Activated CD8-positive, alpha-beta memory T cell treated with anti-CD3 and anti-CD28 coated beads, Interleukin-2, amount 50 U/mL, for 48 hours (primary cell): ENCODE data around the gene RPGR.

Source experiments
- DNase-seq: peaks from one replicate; pipeline ENCODE4 v3.0.0-alpha.2; 2020

Gene RPGR

GRCh38 chrX:38327007-38327774 lies at the start of gene RPGR:
TSS of gene RPGR (minus strand) at chrX:38327509. CDS start at chrX:38327367, 142 bp downstream.
- DNase-seq: peak; percentile 90

DNA sequence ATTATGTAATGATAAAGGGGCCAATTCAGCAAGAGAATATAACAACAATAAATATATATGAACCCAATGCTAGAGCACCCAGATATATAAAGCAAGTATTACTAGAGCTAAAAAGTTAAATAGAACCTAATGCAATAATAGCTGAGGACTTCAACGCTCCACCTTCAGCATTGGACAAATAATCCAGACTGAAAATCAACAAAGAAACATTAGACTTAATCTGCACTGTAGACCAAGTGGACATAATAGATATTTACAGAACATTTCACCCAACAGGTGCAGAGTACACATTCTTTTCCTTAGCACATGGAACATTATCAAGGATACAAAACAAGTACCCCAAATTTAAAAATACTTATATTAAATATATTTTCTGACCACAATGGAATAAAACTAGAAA lies 49.4 kb upstream of the RPGR start:
- DNase-seq: no peak

DNA sequence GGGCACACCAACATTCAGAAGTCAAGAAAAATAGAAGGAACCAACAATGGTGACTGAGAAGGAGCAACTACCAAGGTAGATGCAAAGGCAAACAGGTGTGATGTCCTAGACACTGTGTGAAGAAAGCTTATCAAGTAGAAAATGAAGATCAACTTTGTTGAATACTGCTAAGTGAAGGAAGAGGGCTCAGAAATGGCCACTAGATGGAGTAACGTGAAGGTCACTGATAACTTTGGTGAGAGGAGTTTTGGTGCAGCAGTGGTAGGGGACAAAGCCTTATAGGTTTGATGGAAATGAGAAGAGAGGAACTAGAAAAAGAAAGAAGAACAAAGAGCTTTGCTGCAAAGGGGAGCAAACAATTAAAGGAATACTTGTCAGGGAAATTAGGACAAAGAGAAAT lies 48.6 kb upstream of the RPGR start:
- DNase-seq: no peak

DNA sequence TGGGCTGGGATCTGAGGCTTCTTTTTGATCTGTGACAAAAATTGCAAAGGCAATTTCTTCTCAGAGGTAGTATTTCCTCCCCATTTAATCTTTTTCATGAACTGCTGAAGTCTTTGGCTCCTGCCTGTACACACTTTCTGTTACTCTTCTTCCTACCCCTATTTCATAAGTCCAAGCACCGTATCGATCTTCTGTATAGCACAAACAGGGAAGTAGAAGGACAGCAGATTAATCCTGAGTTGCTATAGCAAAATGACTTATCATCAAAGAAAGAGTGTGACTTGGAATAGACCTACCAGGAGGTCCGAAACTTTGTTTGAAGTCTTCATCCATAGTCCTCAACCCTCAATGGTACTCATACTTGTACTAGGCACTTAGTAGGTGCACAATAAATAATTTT lies 47.1 kb upstream of the RPGR start:
- no peak for DNase-seq

- no peak for DNase-seq
These were observed 44.3 kb upstream of the RPGR start for GRCh38 chrX:38371641-38372040.

GRCh38 chrX:38368774-38369173 lies 41.5 kb upstream of the RPGR start:
- DNase-seq: no peak

DNA sequence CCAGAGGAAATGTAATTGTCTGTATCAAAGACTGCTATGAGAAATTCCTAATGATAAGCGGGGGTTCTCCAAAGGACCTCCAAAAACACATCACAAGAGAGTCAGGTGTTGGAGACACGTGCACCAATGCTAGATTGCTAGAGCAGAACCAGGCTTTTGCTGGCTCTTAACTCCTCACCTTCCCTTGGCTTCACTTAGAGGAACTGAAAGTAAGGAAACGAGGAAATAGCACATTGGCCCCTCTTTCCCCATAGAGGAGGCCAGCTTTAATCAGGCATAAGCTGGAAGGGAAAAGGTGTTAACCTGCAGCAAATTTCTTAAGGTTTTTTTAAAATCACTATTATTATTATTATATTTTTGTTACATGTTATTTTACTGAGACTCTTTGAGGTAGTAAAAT lies 38.6 kb upstream of the RPGR start:
- DNase-seq: no peak

DNA sequence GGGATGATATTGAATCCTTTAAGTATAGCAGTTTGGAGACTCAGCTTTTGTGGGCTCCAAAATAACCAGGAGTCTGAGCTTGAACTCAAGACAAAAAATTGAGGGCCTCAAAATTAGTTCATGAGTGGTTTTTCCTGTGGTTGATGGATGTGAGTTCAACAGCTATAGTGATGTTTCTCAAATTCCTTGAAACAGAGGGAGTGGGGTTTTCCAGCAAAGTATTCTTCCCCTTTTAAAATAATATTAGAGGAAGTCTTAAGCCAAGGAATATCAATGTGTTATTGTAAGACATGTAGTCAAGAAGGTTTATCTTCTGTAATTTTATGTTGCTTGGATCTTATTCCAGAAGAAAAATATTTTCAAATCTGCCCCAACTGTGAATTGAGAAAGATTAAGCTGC lies 35.7 kb upstream of the RPGR start:
- no peak for DNase-seq

- DNase-seq: no peak
These were observed 30.7 kb upstream of the RPGR start for GRCh38 chrX:38357747-38358673.

GRCh38 chrX:38356401-38356800 lies 29.1 kb upstream of the RPGR start:
- DNase-seq: no peak

DNA sequence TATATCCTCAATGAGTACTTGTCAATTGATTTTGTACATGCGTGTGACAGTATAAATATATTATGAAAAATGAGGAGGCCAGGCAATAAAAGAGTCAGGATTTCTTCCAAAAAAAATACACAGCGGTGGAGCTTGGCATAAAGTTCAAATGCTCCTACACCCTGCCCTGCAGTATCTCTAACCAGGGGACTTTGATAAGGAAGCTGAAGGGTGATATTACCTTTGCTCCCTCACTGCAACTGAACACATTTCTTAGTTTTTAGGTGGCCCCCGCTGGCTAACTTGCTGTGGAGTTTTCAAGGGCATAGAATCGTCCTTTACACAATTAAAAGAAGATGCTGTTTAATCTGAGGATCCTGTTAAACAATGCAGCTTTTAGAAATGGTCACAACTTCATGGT lies 25.1 kb upstream of the RPGR start, which contains the start of gene OTC:
Gene OTC, plus strand, starts transcription at position 243 of the 400 bp plus-strand sequence. Its CDS starts 93 bp downstream, at position 336.
- no peak for DNase-seq

GRCh38 chrX:38351346-38351745 lies 24.0 kb upstream of the RPGR start:
- no peak for DNase-seq

- no peak for DNase-seq
These were observed 19.8 kb upstream of the RPGR start for GRCh38 chrX:38347136-38347535.

- DNase-seq: no peak
These were observed 18.8 kb upstream of the RPGR start for GRCh38 chrX:38346150-38346549.

DNA sequence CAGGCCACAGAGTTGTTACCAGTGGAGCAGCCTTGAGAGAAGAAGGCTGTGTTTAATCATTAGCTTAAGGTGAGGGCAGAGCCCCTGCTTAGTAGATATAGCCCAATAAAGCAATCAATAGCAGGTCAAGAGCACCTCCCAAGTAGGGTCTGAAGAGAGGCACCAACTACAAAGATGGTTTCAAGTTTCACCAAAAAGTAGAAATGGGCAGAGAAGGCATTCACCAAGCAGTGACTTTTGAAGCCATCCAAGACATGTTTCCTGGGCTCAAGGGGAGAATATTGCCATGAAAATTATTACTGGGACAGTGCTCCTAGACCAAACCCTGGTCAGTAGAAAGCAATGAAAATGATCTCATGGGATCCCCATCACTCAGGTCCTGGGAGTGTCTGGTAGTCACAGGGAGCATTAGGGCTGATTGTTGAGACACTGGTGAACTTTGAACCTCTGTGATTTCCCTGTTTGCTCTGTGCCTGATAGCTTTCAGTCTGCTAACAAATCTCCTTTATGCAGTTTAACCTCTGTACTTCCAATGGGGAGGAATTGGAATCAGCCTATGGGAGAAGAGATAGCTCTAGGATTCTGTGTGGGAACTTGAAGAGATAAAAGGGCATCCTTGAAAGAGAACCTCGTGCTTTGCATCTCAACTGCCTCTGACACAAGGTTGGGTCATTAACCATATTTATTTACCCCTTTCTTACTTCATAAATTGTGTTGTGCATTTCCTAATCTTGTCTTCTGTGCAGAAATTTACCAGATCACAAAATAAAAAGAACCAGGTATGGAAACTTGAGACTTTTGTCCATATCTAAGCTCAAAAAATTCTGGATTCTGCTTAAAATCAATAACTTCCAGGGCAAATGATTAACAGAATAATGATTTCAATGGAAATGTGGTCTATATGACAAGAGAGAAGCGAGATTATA lies 15.8 kb upstream of the RPGR start:
- DNase-seq: no peak

DNA sequence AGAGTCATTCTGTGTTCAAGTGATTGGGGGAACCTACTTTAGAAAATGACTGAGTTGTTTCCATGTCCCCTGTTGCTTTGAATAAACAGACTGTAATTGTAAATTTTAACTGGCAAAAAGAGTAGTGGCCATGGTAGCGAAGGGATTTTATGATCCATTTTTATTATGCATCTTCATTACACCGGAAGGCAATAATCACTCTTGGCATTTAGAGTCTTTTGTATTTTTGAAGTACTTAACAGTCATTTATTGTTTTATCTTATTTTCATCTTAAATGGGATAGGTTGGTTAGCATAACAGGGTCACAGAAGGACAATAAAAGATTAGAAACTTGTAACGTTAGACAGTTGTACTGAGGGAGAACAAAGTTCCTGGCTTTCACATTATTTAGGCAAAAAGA lies 14.1 kb upstream of the RPGR start:
- no peak for DNase-seq

DNA sequence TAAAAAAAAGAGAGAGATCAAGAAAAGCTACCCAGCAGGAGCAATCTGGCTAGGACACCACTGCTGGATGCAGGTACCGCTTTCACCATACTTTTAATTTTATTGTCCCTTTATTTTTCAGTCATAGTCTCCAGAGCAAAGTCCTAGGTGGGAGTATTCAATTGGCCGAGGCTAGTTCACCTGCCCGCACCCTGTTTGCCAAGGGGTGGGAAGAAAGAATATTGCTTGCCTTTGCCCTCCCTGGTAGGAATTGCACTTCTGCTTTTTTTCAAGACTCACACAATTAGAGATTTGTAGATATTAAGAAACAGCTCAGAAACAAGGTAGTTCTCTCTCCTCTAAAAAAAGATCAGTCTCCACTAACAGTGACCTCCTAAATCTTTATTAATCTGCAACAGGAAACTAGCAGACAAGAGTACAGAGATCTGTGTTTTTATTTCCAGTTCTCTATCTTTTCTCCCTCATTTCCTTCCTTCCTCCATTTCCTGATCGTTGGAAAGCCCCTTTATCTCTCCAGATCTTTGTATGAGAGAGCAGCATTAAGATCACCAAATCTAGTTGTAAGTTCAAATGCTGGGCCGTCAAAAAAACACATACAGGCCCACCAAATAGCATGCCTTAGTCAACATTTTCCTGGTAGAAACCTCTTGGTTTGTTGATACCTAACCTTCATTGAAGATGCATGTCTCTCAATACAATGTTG lies 9.4 kb upstream of the RPGR start:
- DNase-seq: no peak

DNA sequence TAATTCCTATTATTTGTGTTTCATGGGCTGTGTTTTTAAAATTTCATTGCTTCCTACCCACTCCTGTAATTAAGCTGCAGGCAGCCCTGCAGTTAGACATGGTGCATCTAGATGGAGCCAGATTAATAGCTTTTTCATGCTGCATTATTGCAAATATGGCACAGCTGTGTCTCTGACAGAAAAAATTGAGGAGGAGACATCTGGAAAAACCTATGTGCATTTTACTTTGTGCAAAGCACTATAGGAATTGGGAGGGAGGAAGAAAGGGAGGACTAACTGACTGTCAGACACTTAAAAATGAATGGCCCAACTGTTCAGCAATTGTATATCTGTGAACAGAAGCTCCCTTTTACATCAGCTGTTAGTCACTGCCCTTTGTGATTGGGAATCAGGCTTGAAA lies 8.1 kb upstream of the RPGR start:
- no peak for DNase-seq

- no peak for DNase-seq
These were observed 5.2 kb upstream of the RPGR start for GRCh38 chrX:38332505-38332904.

DNA sequence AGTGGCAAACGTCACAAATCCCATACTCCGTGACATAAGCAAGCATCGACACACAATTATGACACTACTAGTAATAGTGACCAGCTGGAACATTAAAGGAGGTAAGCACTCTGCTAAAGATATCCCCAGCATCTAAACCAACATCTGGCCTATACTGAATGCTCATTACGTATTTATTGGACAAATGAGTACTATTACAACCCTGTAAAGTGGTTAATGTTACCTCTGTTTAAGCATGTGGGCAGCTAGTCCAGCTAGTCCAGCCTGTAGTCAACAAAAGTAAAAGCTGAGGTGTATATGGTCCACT lies 419 bp upstream of the RPGR start:
- DNase-seq: no peak

- DNase-seq: no peak
These were observed 1.2 kb downstream of the RPGR start for GRCh38 chrX:38326086-38326485.

GRCh38 chrX:38320819-38321218 lies 6.5 kb downstream of the RPGR start:
- no peak for DNase-seq
